DND-41 (cell line): Measurements from ENCODE around the gene SCN10A.

ENCODE experiments used
- ATAC-seq: fragments of 200-7000 bp; cut with Tn5 transposase; 3 replicates; pipeline ENCODE4 v1.9.1; 2021; ENCODE audit warnings: low read depth; ENCODE audit not compliant: insufficient read depth
- DNase-seq: peaks from one replicate; pipeline ENCODE4 v3.0.0-alpha.2; 2020
- H2AFZ ChIP-seq: 2 replicates; pipeline ENCODE4 v1.6.0; 2012; ENCODE audit warnings: low read depth, low read length
- H3K27ac ChIP-seq: 2 replicates; pipeline ENCODE4 v1.5.1; 2012; ENCODE audit warnings: low read length, inconsistent platforms
- H3K27me3 ChIP-seq: fragments of 200-600 bp; sonication (generic); 2 replicates; pipeline ENCODE4 v1.6.0; 2012; ENCODE audit warnings: low read length, mild to moderate bottlenecking, inconsistent platforms; ENCODE audit not compliant: insufficient read depth, poor library complexity
- H3K36me3 ChIP-seq: 2 replicates; pipeline ENCODE4 v1.5.1; 2012; ENCODE audit warnings: low read length, inconsistent platforms; ENCODE audit not compliant: insufficient read depth
- H3K4me1 ChIP-seq: 2 replicates; pipeline ENCODE4 v1.5.1; 2012; ENCODE audit warnings: mild to moderate bottlenecking, low read length; ENCODE audit not compliant: insufficient read depth
- H3K4me2 ChIP-seq: 2 replicates; pipeline ENCODE4 v1.6.0; 2012; ENCODE audit warnings: mild to moderate bottlenecking, moderate library complexity, low read length, inconsistent platforms; ENCODE audit not compliant: insufficient read depth
- H3K4me3 ChIP-seq, 2 experiments: fragments of 200-600 bp in 1 of 2; shearing (Covaris generic) in 1 of 2; 2 replicates each; pipeline ENCODE4 v1.5.1; 2012 to 2016; ENCODE audit warnings: inconsistent platforms in 2 of 2, low read length in 2 of 2, mild to moderate bottlenecking in 2 of 2, low read depth in 1 of 2, moderate library complexity in 1 of 2
- H3K79me2 ChIP-seq: 2 replicates; pipeline ENCODE4 v1.6.0; 2012; ENCODE audit warnings: low read length, inconsistent platforms; ENCODE audit not compliant: insufficient read depth
- H3K9ac ChIP-seq: 2 replicates; pipeline ENCODE4 v1.6.0; 2012; ENCODE audit warnings: low read depth, mild to moderate bottlenecking, inconsistent platforms, low read length, moderate library complexity
- H3K9me3 ChIP-seq: 2 replicates; pipeline ENCODE4 v1.5.1; 2012; ENCODE audit warnings: low read length, moderate library complexity, mild to moderate bottlenecking, inconsistent platforms; ENCODE audit not compliant: insufficient read depth, severe bottlenecking
- H4K20me1 ChIP-seq: 2 replicates; pipeline ENCODE4 v1.6.0; 2012; ENCODE audit warnings: low read length; ENCODE audit not compliant: insufficient read depth
- EZH2 ChIP-seq: IDR thresholded peaks from 3 replicates; pipeline ENCODE4 v1.6.1; 2012; ENCODE audit warnings: borderline replicate concordance, low read depth, mild to moderate bottlenecking, moderate library complexity, low read length, inconsistent platforms; ENCODE audit not compliant: severe bottlenecking
- TF ChIP-seq, protein P1 (sequence below): IDR thresholded peaks from 2 replicates; pipeline ENCODE4 v1.5.1; 2012; ENCODE audit warnings: borderline replicate concordance, low read length, moderate library complexity, mild to moderate bottlenecking; ENCODE audit not compliant: poor library complexity, severe bottlenecking; ENCODE audit errors: extremely low read depth

Gene SCN10A

GRCh38 chr3:38731522-38731921, 84.5 kb downstream of the SCN10A start:
- no peaks in the 10 kb centered on the region for H3K79me2 ChIP-seq
- no peaks in the 10 kb centered on the region for H3K4me1 ChIP-seq
- TF ChIP-seq EZH2: no peak
- no peak overlapping the region for H3K4me3 ChIP-seq
- no peak overlapping the region for H2AFZ ChIP-seq
- DNase-seq: no peak
- no peaks in the 10 kb centered on the region for H3K36me3 ChIP-seq
- H3K9me3 ChIP-seq: no peaks in the 10 kb centered on the region
- H3K27ac ChIP-seq: no peak overlapping the region
- no peaks in the 10 kb centered on the region for H4K20me1 ChIP-seq
- H3K9ac ChIP-seq: no peak overlapping the region
- no peak for ATAC-seq
- H3K4me2 ChIP-seq: no peak overlapping the region
- peaks cover 11% of the 10 kb centered on the region for H3K27me3 ChIP-seq

DNA sequence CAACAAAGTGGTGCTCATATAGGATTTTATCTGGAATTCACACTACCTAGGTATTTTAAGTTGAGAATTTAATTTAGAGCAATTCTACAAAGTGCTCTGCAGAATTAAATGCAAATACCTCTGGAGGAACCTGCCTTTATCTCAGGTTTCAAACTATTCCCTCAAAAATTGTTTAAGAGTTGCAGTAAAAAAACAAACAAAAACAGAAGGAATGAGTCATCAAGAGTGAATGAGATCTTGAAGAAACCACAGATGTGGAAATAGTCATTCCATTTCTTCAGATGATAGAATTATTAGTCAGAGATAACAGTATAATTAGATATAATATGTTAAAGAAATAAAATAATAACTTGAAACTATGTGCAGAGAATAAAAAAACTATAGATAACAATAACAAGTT, 85.7 kb downstream of the SCN10A start:
- no peaks in the 10 kb centered on the region for H3K9me3 ChIP-seq
- H3K27me3 ChIP-seq: peaks cover 6% of the 10 kb centered on the region
- H4K20me1 ChIP-seq: no peaks in the 10 kb centered on the region
- no peak for TF ChIP-seq EZH2
- TF ChIP-seq, protein P1, sequence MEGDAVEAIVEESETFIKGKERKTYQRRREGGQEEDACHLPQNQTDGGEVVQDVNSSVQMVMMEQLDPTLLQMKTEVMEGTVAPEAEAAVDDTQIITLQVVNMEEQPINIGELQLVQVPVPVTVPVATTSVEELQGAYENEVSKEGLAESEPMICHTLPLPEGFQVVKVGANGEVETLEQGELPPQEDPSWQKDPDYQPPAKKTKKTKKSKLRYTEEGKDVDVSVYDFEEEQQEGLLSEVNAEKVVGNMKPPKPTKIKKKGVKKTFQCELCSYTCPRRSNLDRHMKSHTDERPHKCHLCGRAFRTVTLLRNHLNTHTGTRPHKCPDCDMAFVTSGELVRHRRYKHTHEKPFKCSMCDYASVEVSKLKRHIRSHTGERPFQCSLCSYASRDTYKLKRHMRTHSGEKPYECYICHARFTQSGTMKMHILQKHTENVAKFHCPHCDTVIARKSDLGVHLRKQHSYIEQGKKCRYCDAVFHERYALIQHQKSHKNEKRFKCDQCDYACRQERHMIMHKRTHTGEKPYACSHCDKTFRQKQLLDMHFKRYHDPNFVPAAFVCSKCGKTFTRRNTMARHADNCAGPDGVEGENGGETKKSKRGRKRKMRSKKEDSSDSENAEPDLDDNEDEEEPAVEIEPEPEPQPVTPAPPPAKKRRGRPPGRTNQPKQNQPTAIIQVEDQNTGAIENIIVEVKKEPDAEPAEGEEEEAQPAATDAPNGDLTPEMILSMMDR: no peak
- H3K4me2 ChIP-seq: no peak overlapping the region
- no peaks in the 10 kb centered on the region for H3K79me2 ChIP-seq
- no peak overlapping the region for H3K9ac ChIP-seq
- DNase-seq: no peak
- H2AFZ ChIP-seq: no peak overlapping the region
- no peaks in the 10 kb centered on the region for H3K4me1 ChIP-seq
- no peaks in the 10 kb centered on the region for H3K36me3 ChIP-seq
- H3K4me3 ChIP-seq: no peak overlapping the region
- no peak overlapping the region for H3K27ac ChIP-seq
- ATAC-seq: no peak

DNA sequence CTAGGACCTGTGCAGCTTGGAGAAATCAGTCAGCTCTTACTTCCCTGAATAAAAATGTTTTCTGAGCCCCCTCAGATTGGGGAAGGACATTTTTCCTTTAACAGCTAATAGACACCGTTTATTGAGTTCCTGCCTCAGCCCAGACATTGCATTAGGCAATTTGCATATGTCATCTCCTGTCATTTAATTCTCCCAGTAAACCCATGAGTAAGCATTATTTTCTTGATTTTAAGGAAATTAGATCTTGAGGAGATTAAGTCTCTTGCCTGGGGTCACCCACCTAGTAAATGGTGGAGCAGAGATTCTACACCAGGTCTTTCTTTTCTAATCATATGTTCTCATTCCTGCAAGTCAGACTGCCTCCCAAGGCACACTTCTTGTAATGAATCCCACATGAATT, 88.0 kb downstream of the SCN10A start:
- Histone ChIP-seq H3K36me3 (no peaks in the 10 kb centered on the region), H3K27ac (no peak overlapping the region), H3K9me3 (no peaks in the 10 kb centered on the region), H3K4me3 (no peak overlapping the region), H3K4me1 (no peaks in the 10 kb centered on the region), H3K27me3 (peaks cover 6% of the 10 kb centered on the region), H3K9ac (no peak overlapping the region), H4K20me1 (no peaks in the 10 kb centered on the region), H3K79me2 (no peaks in the 10 kb centered on the region), H2AFZ (no peak overlapping the region), H3K4me2 (no peak overlapping the region)
- DNase-seq: no peak
- ATAC-seq: no peak
- no peak for TF ChIP-seq EZH2
- TF ChIP-seq, protein P1: no peak

GRCh38 chr3:38726751-38727150, 89.3 kb downstream of the SCN10A start:
- Histone ChIP-seq H3K9ac (no peak overlapping the region), H3K27ac (no peak overlapping the region), H3K4me2 (no peak overlapping the region), H3K4me1 (no peaks in the 10 kb centered on the region), H3K79me2 (no peaks in the 10 kb centered on the region), H3K36me3 (no peaks in the 10 kb centered on the region), H3K4me3 (no peak overlapping the region), H3K27me3 (peaks cover 6% of the 10 kb centered on the region), H2AFZ (no peak overlapping the region), H4K20me1 (no peaks in the 10 kb centered on the region), H3K9me3 (no peaks in the 10 kb centered on the region)
- ATAC-seq (no peak), DNase-seq (no peak)
- TF ChIP-seq, protein P1: no peak
- TF ChIP-seq EZH2: no peak
